M059J (cell line): ENCODE results near the gene DHRS11. TPM values are rescaled to one million over a fixed set of nuclear protein-coding genes. Genes with fewer than 3 reads are reported as not detected.
"Not testable (repeated sequence)": the region's sequence is repeated elsewhere in the genome, so short reads cannot be mapped to it uniquely, and the experiment has no call there.

Experiments used
- DNase-seq: peaks from one replicate; pipeline ENCODE4 v3.0.0-alpha.2; 2012; ENCODE audit warnings: low read depth
- total RNA-seq: library from RNA; depleted of rRNA; stranded (reverse); fragments of >200 nt; shearing (Covaris generic); gene quantifications from 2 replicates; pipeline ENCODE4 v1.2.3, GENCODE V29; 2014

Gene DHRS11
- total RNA-seq, 1 experiment from 2014 or later, result 15.4 TPM

GRCh38 chr17:36593656-36594316 is 2.1 kb downstream of the DHRS11 start:
- DNase-seq, result no peak

GRCh38 chr17:36594626-36595401 is 3.1 kb downstream of the DHRS11 start:
- DNase-seq, result no peak

- no peak for DNase-seq
These were observed 5.5 kb downstream of the DHRS11 start for GRCh38 chr17:36597226-36597625.

GRCh38 chr17:36597866-36598777 is 6.4 kb downstream of the DHRS11 start:
- no peak for DNase-seq

- no peak for DNase-seq
These were observed 7.3 kb downstream of the DHRS11 start for GRCh38 chr17:36598951-36599401.

- DNase-seq, result no peak
These were observed 8.0 kb downstream of the DHRS11 start for GRCh38 chr17:36599546-36600250.

GRCh38 chr17:36600465-36600864 is 8.8 kb downstream of the DHRS11 start:
- DNase-seq, result no peak

- no peak for DNase-seq
These were observed 9.2 kb downstream of the DHRS11 start for GRCh38 chr17:36600936-36601302.

GRCh38 chr17:36601303-36602029 is 9.8 kb downstream of the DHRS11 start, which contains the start of gene MRM1:
MRM1 (plus strand) TSS chr17:36601583; CDS start chr17:36601811, 228 bp downstream.
- DNase-seq, result peak; percentile 91

- DNase-seq, result peak; percentile 21
These were observed 10.5 kb downstream of the DHRS11 start for GRCh38 chr17:36602030-36602748.

GRCh38 chr17:36602924-36603384 is 11.3 kb downstream of the DHRS11 start:
- DNase-seq, result peak; percentile 63

GRCh38 chr17:36605028-36605427 is 13.3 kb downstream of the DHRS11 start:
- not testable (repeated sequence) for DNase-seq

GRCh38 chr17:36608280-36608679 is 16.6 kb downstream of the DHRS11 start:
- DNase-seq, result no peak

GRCh38 chr17:36608794-36609497 is 17.3 kb downstream of the DHRS11 start:
- DNase-seq, result no peak

GRCh38 chr17:36609498-36609862 is 17.8 kb downstream of the DHRS11 start:
- no peak for DNase-seq

- peak; percentile 25 for DNase-seq
These were observed 18.8 kb downstream of the DHRS11 start for GRCh38 chr17:36610474-36610873.

GRCh38 chr17:36611345-36612072 is 19.8 kb downstream of the DHRS11 start:
- DNase-seq, result peak; percentile 64

- DNase-seq, result no peak
These were observed 20.6 kb downstream of the DHRS11 start for GRCh38 chr17:36612323-36612722.

- DNase-seq, result no peak
These were observed 21.5 kb downstream of the DHRS11 start for GRCh38 chr17:36613155-36613554.
